Smooth muscle cell (in vitro differentiated cells): ENCODE data around the gene TMEM203. TPM values are rescaled to one million over a fixed set of nuclear protein-coding genes. Genes with fewer than 3 reads are reported as not detected.

Source experiments
- DNase-seq: peaks from one replicate; lab custom pipeline; 2025; ENCODE audit not compliant: unreplicated experiment; lab: John Stamatoyannopoulos, UW
- H2AFZ ChIP-seq: fragments of 200-600 bp; sonication (generic); 2 replicates; pipeline ENCODE4 v1.6.0; 2016; ENCODE audit warnings: antibody characterized with exemption, low read depth, mild to moderate bottlenecking
- H3F3A ChIP-seq: fragments of 200-600 bp; sonication (generic); 2 replicates; pipeline ENCODE4 v1.6.0; 2017; ENCODE audit warnings: antibody characterized with exemption, low read depth
- H3K27ac ChIP-seq: fragments of 200-600 bp; sonication (generic); 2 replicates; pipeline ENCODE4 v1.5.1; 2016; ENCODE audit warnings: low read depth, mild to moderate bottlenecking
- H3K27me3 ChIP-seq: fragments of 200-600 bp; sonication (generic); 2 replicates; pipeline ENCODE4 v1.6.1; 2016; ENCODE audit warnings: low read depth, mild to moderate bottlenecking
- H3K36me3 ChIP-seq: fragments of 200-600 bp; sonication (generic); 2 replicates; pipeline ENCODE4 v1.5.1; 2016; ENCODE audit warnings: low read depth
- H3K4me1 ChIP-seq: fragments of 200-600 bp; sonication (generic); 2 replicates; pipeline ENCODE4 v1.5.1; 2016; ENCODE audit warnings: low read depth
- H3K4me2 ChIP-seq: fragments of 200-600 bp; sonication (generic); 2 replicates; pipeline ENCODE4 v1.6.0; 2016; ENCODE audit warnings: mild to moderate bottlenecking
- H3K4me3 ChIP-seq: fragments of 200-600 bp; sonication (generic); 2 replicates; pipeline ENCODE4 v1.5.1; 2016; ENCODE audit warnings: mild to moderate bottlenecking
- H3K79me2 ChIP-seq: fragments of 200-600 bp; sonication (generic); 2 replicates; pipeline ENCODE4 v1.6.0; 2016; ENCODE audit warnings: low read depth, mild to moderate bottlenecking
- H3K9ac ChIP-seq: fragments of 200-600 bp; sonication (generic); 2 replicates; pipeline ENCODE4 v1.6.0; 2016; ENCODE audit warnings: low read depth
- H3K9me3 ChIP-seq: fragments of 200-600 bp; sonication (generic); replicated peaks from 2 replicates; pipeline ENCODE4 v1.5.1; 2016; ENCODE audit warnings: low read depth
- H4K20me1 ChIP-seq: fragments of 200-600 bp; sonication (generic); 2 replicates; pipeline ENCODE4 v1.6.0; 2016; ENCODE audit warnings: low read depth
- WGBS: methylation state at CpG from one replicate; pipeline ENCODE4 v1.1.7; 2016; ENCODE audit warnings: low lambda C conversion rate; 5-methylcytosine and 5-hydroxymethylcytosine counted together
- polyA plus RNA-seq: library from polyadenylated mRNA; unstranded; fragments of >200 nt; fragmentation: Nextera tagmentation; extraction: Ambion mirVana; gene quantifications from 2 replicates; pipeline ENCODE4 v1.2.1, GENCODE V29; 2016
- total RNA-seq: library from RNA; depleted of rRNA; stranded (reverse); fragments of >200 nt; gene quantifications from 2 replicates; pipeline ENCODE4 v1.2.3, GENCODE V29; 2014
- TF ChIP-seq, protein P1 (sequence below): fragments of 200-600 bp; sonication (generic); IDR thresholded peaks from 2 replicates; pipeline ENCODE4 v1.5.1; 2017; ENCODE audit warnings: borderline replicate concordance, mild to moderate bottlenecking, antibody characterized with exemption; ENCODE audit not compliant: insufficient read depth, poor library complexity, severe bottlenecking

TMEM203 gene
- total and polyA plus RNA-seq, 2 experiments from 2014 or later: 31.0 to 55.1 TPM

DNA sequence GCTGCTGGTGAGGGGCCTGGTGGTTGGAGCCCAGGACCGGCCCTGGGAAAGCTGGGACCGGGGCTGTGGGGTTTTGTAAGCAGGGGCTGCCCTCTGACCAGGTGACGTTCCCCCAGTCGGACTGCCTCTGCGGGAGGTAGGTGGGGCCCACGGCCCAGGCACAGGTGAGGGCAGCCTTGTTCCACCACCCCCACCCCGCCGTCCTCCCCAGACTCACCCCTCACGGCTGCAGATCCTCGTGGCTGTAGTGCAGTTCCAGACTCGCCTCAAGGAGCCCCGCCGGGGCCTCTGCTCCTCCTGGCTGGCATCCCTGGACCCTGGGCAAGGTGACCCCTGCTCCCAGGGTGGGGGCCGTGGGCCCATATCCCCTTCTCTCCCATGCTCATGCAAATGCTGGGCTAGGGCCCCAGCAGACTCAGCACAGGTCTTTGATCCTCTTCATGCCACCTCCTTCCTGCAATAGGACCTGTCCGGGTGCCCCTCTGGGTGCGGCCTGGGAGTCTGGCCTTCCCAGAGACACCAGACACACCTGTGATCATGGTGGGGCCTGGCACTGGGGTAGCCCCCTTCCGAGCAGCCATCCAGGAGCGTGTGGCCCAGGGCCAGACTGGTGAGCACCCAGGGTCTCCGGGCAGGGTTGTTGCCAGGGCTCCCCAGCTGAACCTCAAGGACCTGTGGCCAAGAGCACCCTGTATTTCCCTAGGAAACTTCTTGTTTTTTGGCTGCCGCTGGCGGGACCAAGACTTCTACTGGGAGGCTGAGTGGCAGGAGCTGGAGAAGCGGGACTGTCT is 9.9 kb upstream of the TMEM203 start:
- Histone ChIP-seq H3K4me2 (no peak overlapping the region), H3K79me2 (no peaks in the 10 kb centered on the region), H4K20me1 (no peaks in the 10 kb centered on the region), H3F3A (no peaks in the 10 kb centered on the region), H3K36me3 (no peaks in the 10 kb centered on the region), H3K27ac (no peak overlapping the region), H2AFZ (no peak overlapping the region), H3K9me3 (no peaks in the 10 kb centered on the region), H3K4me1 (no peaks in the 10 kb centered on the region), H3K4me3 (no peak overlapping the region), H3K27me3 (no peaks in the 10 kb centered on the region), H3K9ac (no peak overlapping the region)
- TF ChIP-seq, protein P1, sequence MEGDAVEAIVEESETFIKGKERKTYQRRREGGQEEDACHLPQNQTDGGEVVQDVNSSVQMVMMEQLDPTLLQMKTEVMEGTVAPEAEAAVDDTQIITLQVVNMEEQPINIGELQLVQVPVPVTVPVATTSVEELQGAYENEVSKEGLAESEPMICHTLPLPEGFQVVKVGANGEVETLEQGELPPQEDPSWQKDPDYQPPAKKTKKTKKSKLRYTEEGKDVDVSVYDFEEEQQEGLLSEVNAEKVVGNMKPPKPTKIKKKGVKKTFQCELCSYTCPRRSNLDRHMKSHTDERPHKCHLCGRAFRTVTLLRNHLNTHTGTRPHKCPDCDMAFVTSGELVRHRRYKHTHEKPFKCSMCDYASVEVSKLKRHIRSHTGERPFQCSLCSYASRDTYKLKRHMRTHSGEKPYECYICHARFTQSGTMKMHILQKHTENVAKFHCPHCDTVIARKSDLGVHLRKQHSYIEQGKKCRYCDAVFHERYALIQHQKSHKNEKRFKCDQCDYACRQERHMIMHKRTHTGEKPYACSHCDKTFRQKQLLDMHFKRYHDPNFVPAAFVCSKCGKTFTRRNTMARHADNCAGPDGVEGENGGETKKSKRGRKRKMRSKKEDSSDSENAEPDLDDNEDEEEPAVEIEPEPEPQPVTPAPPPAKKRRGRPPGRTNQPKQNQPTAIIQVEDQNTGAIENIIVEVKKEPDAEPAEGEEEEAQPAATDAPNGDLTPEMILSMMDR: no peak
- DNase-seq: no peak
- 97% methylated on average over 22 of the region's 22 CpGs for WGBS

DNA sequence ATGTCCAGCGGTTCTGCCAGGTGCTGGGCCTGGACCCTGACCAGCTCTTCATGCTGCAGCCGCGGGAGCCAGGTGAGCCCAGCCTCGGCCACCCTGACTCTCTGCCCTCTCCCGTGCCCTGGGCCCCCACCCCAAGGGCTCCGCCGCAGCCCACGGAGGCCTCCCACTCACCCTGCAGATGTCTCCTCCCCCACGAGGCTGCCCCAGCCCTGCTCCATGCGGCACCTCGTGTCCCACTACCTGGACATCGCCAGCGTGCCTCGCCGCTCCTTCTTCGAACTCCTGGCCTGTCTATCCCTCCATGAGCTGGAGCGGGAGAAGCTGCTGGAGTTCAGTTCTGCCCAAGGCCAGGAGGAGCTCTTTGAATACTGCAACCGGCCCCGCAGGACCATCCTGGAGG is 9.2 kb upstream of the TMEM203 start:
- TF ChIP-seq, protein P1: no peak
- 98% methylated on average over 16 of the region's 19 CpGs for WGBS
- H3K4me1 ChIP-seq: no peaks in the 10 kb centered on the region
- no peaks in the 10 kb centered on the region for H4K20me1 ChIP-seq
- no peaks in the 10 kb centered on the region for H3K27me3 ChIP-seq
- no peaks in the 10 kb centered on the region for H3K79me2 ChIP-seq
- H3K4me2 ChIP-seq: no peak overlapping the region
- no peaks in the 10 kb centered on the region for H3K36me3 ChIP-seq
- no peak overlapping the region for H2AFZ ChIP-seq
- no peaks in the 10 kb centered on the region for H3K9me3 ChIP-seq
- no peaks in the 10 kb centered on the region for H3F3A ChIP-seq
- H3K4me3 ChIP-seq: no peak overlapping the region
- no peak overlapping the region for H3K9ac ChIP-seq
- DNase-seq: no peak
- H3K27ac ChIP-seq: no peak overlapping the region

DNA sequence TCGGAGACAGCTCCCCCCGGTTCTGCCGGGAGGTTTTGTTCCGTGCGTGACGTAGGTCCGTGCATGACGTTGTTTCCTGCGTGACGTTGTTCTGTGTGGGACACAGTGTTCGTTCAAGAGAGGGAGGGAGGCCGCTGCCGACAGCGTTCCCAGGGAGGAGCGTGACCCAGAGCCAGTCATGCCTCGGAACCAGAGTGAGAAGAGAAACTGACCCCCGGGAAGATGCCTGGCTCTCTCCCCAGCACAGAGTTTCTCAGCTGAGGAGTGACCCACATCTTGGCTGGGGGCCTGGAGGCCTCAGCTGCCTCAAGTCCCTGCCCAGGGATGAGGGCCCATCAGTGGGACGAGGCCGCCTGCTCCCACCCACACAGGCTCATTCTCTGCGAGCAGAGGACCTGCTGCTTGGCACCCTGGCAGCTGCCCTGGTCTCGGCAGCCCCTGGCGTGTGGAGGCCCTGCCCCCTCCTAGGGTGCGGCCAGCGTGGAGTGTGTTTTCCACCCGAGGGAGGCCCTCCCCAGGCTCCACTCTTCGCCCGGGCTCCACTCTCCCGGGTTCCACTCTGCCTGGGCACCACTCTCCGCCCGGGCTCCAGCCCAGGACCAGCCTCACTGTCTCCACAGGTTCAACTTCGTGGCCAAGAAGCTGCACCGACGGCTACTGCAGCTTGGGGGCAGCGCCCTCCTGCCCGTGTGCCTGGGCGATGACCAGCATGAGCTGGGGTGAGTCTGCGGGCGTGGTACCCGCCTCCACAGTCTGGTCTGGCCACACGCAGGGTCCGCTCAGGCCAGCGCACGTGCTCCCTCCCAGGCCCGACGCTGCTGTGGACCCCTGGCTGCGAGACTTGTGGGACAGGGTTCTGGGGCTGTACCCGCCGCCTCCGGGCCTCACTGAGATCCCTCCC is 8.0 kb upstream of the TMEM203 start:
- Histone ChIP-seq H3K9me3 (no peaks in the 10 kb centered on the region), H3K27ac (no peak overlapping the region), H4K20me1 (no peaks in the 10 kb centered on the region), H2AFZ (no peak overlapping the region), H3F3A (no peaks in the 10 kb centered on the region), H3K27me3 (no peaks in the 10 kb centered on the region), H3K4me1 (no peaks in the 10 kb centered on the region), H3K79me2 (no peaks in the 10 kb centered on the region), H3K36me3 (no peaks in the 10 kb centered on the region), H3K4me3 (no peak overlapping the region), H3K9ac (no peak overlapping the region), H3K4me2 (no peak overlapping the region)
- DNase-seq: no peak
- WGBS: 97% methylated on average over 43 of the region's 49 CpGs
- TF ChIP-seq, protein P1: no peak
